ENCODE results near the gene DYNLT4. TPM values are rescaled to one million over a fixed set of nuclear protein-coding genes. Genes with fewer than 3 reads are reported as not detected.
"Not testable (repeated sequence)": the region's sequence is repeated elsewhere in the genome, so short reads cannot be mapped to it uniquely, and the experiment has no call there.

Gene DYNLT4
- total RNA-seq, 4 donors from 2014 or later: 2.5 to 3.3 TPM; not detected in 2

- Histone ChIP-seq H3K4me3 (peak overlapping the region; percentile 31 to 61 (median 48)), H3K36me3 (no peaks in the 10 kb centered on the region), H3K4me1 (peaks cover 0 to 69% (median 55%) of the 10 kb centered on the region in 4 donors), H3K27me3 (no peaks in the 10 kb centered on the region), H3K27ac (peak overlapping the region; percentile 70 to 100 (median 97)), H3K9me3 (no peaks in the 10 kb centered on the region)
- no peak for DNase-seq (ENCODE audit: low spot score in 2 of 2)
- TF ChIP-seq POLR2A (IDR thresholded peaks at IDR 0.05) (no peak), CTCF (IDR thresholded peaks at IDR 0.05) (no peak)
- WGBS, 2 donors: 43 to 58% methylated on average over 32 to 40 of the region's 48 CpGs
Observed at GRCh38 chr1:44812822-44813543, 5.8 kb upstream of the DYNLT4 start.

GRCh38 chr1:44811234-44811633 lies 4.1 kb upstream of the DYNLT4 start:
- peaks cover 0 to 4% (median 0%) of the 10 kb centered on the region in 3 donors for H3K36me3 ChIP-seq
- WGBS, 2 donors: 42 to 51% methylated on average over 8 of the region's 8 CpGs
- H3K4me1 ChIP-seq: peaks cover 0 to 86% (median 69%) of the 10 kb centered on the region in 4 donors
- no peaks in the 10 kb centered on the region for H3K9me3 ChIP-seq
- H3K27me3 ChIP-seq: no peaks in the 10 kb centered on the region
- DNase-seq (ENCODE audit: low spot score in 2 of 2): peak in 1 of 2 donors; percentile 1
- H3K4me3 ChIP-seq: no peak overlapping the region
- no peak for TF ChIP-seq POLR2A (IDR thresholded peaks at IDR 0.05)
- peak overlapping the region in 3 of 4 donors; percentile 100 for H3K27ac ChIP-seq

- not testable (repeated sequence) for H3K36me3 ChIP-seq, H3K27me3 ChIP-seq, H3K9me3 ChIP-seq, H3K4me3 ChIP-seq
- peak in 1 of 2 donors; percentile 6 for DNase-seq (ENCODE audit: low spot score in 2 of 2)
- 94 to 95% methylated on average over 4 of the region's 4 CpGs for WGBS, 2 donors
- peaks cover 0 to 91% (median 73%) of the 10 kb centered on the region in 4 donors for H3K4me1 ChIP-seq
- peak overlapping the region in 3 of 4 donors; percentile 100 for H3K27ac ChIP-seq
Observed at GRCh38 chr1:44810762-44811105, 3.6 kb upstream of the DYNLT4 start.

GRCh38 chr1:44810101-44810761 lies 3.1 kb upstream of the DYNLT4 start:
- Histone ChIP-seq H3K27me3 (no peaks in the 10 kb centered on the region), H3K4me1 (peaks cover 0 to 96% (median 75%) of the 10 kb centered on the region in 4 donors), H3K36me3 (peaks cover 0 to 14% (median 0%) of the 10 kb centered on the region in 3 donors), H3K9me3 (no peaks in the 10 kb centered on the region), H3K27ac (peak overlapping the region; percentile 97 to 100 (median 100)), H3K4me3 (peak overlapping the region in 1 of 4 donors; percentile 49)
- peak in 1 of 2 donors; percentile 43 for DNase-seq (ENCODE audit: low spot score in 2 of 2)
- 39 to 41% methylated on average over 12 of the region's 12 CpGs for WGBS, 2 donors
- TF ChIP-seq EP300 (IDR thresholded peaks at IDR 0.05) (no peak), CTCF (IDR thresholded peaks at IDR 0.05) (no peak), POLR2A (IDR thresholded peaks at IDR 0.05) (no peak)

- no peaks in the 10 kb centered on the region for H3K9me3 ChIP-seq
- peak overlapping the region; percentile 97 to 100 (median 100) for H3K27ac ChIP-seq
- H3K36me3 ChIP-seq: peaks cover 0 to 24% (median 4%) of the 10 kb centered on the region in 3 donors
- no peaks in the 10 kb centered on the region for H3K27me3 ChIP-seq
- peaks cover 0 to 89% (median 74%) of the 10 kb centered on the region in 4 donors for H3K4me1 ChIP-seq
- WGBS, 2 donors: 18 to 20% methylated on average over 5 to 6 of the region's 6 CpGs
- TF ChIP-seq EP300 (IDR thresholded peaks at IDR 0.05) (peak in 1 of 2 donors; percentile 47), CTCF (IDR thresholded peaks at IDR 0.05) (no peak), POLR2A (IDR thresholded peaks at IDR 0.05) (no peak)
- H3K4me3 ChIP-seq: peak overlapping the region; percentile 25 to 49 (median 33)
- DNase-seq (ENCODE audit: low spot score in 2 of 2): no peak
Observed at GRCh38 chr1:44808938-44809917, 2.1 kb upstream of the DYNLT4 start.

All from tibial nerve (tissue), 4 donors.